Activated CD4-positive, alpha-beta T cell treated with anti-CD3 and anti-CD28 coated beads, Interleukin-2, amount 10 ng/mL, durations not matched to agents 24 days and 14 days (primary cell): ENCODE results near the gene SLC22A23. TPM values are rescaled to one million over a fixed set of nuclear protein-coding genes. Genes with fewer than 3 reads are reported as not detected.

Experiments used
- DNase-seq: peaks from one replicate; pipeline ENCODE4 v3.0.0; 2022
- H3K27ac Mint-ChIP-seq: one replicate; pipeline ENCODE4 v1.8.0; 2022; ENCODE audit warnings: mild to moderate bottlenecking, mixed read lengths
- H3K27me3 Mint-ChIP-seq: one replicate; pipeline ENCODE4 v1.8.0; 2022; ENCODE audit warnings: mixed read lengths
- H3K36me3 Mint-ChIP-seq: one replicate; pipeline ENCODE4 v1.8.0; 2022; ENCODE audit warnings: low read depth, mild to moderate bottlenecking, mixed read lengths
- H3K4me1 Mint-ChIP-seq: one replicate; pipeline ENCODE4 v1.8.0; 2021; ENCODE audit warnings: mixed read lengths
- H3K4me3 Mint-ChIP-seq: one replicate; pipeline ENCODE4 v1.8.0; 2022; ENCODE audit warnings: mild to moderate bottlenecking, moderate library complexity, mixed read lengths
- H3K9me3 Mint-ChIP-seq: one replicate; pipeline ENCODE4 v1.8.0; 2021; ENCODE audit warnings: mixed read lengths
- intact Hi-C: fragments of 100-400 bp; cut with micrococcal nuclease; formaldehyde crosslinking; loops from one replicate; pipeline ENCODE4 v1.15.1; 2023
- total RNA-seq: library from RNA; stranded (reverse); gene quantifications from 2 replicates; pipeline ENCODE4 v1.2.3, GENCODE V29; 2022

SLC22A23 gene
- total RNA-seq, 1 donor from 2014 or later, result 0.12 TPM

DNA sequence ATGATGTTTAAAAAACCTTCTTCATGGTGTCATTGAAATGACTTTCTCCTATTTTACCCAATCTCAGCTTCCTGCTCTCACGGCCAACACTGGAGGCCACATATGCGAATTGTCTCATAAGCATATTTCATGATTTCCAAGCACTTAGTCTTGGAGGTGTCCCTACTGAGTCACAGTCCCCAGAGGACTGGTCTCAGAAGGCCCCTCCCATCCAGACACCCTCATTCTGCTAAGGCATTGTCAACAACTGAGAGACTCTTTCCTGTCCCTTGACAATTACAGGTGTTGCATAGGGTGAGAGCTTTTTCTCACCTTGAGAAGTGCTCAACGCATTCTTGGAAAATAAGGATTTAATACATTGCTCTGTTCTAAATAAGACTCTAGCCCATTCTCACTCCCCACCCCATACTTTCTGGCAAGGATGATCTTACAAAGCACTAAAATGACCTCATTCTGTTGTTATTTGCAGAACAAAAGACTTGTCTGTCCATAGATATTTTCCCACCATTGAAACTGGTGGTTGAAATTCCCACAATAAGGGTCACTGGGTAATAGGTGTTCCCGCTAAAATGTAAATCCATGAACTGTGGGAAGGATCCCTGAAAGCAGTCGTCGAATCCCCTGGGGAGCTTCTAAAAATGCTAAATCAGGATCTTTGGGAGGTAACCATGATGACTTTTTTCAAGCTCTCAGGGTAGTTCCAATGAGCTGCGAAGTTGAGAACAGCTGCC, 32.3 kb upstream of the SLC22A23 start:
- intact Hi-C loops, result no loop called here
- peaks cover 8% of the 10 kb centered on the region for H3K27me3 Mint-ChIP-seq
- H3K27ac Mint-ChIP-seq, result no peak overlapping the region
- H3K9me3 Mint-ChIP-seq, result no peaks in the 10 kb centered on the region
- H3K36me3 Mint-ChIP-seq, result no peaks in the 10 kb centered on the region
- H3K4me3 Mint-ChIP-seq, result no peak overlapping the region
- DNase-seq, result no peak
- peaks cover 2% of the 10 kb centered on the region for H3K4me1 Mint-ChIP-seq

DNA sequence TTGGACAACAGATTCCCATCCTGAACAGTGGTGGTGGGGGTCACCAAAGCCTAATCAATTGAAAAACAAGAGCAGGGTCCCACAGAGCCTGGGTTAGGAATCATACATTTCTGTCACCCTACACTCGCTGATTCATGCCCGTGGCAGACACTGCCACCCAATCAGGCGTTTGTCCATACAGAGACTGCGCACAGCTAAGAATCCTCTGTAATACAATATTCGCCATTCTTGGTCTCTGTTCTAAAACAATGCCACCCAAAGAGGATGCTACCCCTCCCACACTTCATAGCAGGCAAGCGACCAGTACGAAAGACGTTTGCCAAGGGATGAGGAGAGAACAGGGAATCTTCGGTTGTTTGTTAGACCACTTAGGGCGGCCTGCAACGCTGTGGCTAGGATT, 28.1 kb upstream of the SLC22A23 start:
- no peak for DNase-seq
- H3K9me3 Mint-ChIP-seq, result peaks cover 12% of the 10 kb centered on the region
- no peak overlapping the region for H3K27ac Mint-ChIP-seq
- peaks cover 5% of the 10 kb centered on the region for H3K27me3 Mint-ChIP-seq
- intact Hi-C loops, result no loop called here
- H3K4me3 Mint-ChIP-seq, result no peak overlapping the region
- peaks cover 2% of the 10 kb centered on the region for H3K4me1 Mint-ChIP-seq
- no peaks in the 10 kb centered on the region for H3K36me3 Mint-ChIP-seq

DNA sequence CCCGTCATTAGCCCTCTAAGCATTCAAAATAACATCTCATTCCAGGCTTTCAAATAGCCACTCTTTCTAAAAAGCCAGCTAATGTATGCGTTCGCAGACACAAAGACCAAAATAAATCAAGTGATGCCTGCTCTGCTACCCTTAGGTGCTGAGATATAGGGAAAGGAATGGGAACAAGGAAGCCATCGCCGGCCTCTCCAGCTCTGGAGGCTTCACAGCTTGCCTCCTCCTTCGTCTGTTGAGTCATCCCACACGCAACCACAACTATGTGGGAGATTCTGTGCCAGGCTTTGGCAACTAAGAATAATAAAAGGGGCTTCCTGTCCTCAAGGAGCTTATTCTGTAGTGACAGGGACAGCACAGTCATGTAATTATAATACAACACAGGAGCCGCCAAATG, 27.3 kb upstream of the SLC22A23 start:
- peaks cover 5% of the 10 kb centered on the region for H3K27me3 Mint-ChIP-seq
- H3K9me3 Mint-ChIP-seq, result peaks cover 16% of the 10 kb centered on the region
- H3K4me1 Mint-ChIP-seq, result peaks cover 2% of the 10 kb centered on the region
- no peak for DNase-seq
- H3K4me3 Mint-ChIP-seq, result no peak overlapping the region
- intact Hi-C loops, result no loop called here
- H3K36me3 Mint-ChIP-seq, result no peaks in the 10 kb centered on the region
- no peak overlapping the region for H3K27ac Mint-ChIP-seq

- H3K27me3 Mint-ChIP-seq, result peaks cover 3% of the 10 kb centered on the region
- peaks cover 2% of the 10 kb centered on the region for H3K4me1 Mint-ChIP-seq
- H3K27ac Mint-ChIP-seq, result no peak overlapping the region
These were observed 26.8 kb upstream of the SLC22A23 start for GRCh38 chr6:3483675-3484074.

DNA sequence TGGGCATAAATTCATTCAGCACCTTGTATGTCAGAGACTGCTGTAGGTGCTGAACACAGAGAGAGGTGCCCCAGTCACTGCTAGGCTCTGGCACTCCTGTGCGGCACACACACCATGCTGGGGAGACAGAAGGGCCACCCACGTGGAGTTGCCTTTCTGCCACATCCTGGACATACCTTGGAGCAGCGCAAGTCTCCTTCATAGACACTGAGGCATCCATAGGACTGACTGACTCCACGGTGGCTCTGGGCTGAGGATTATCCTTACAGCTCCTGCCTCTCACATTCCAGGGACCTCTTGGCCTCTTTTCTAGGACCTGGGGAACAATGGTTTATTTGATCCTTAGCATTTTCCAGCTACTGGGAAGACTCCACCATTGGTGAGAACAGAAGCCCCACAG, 26.0 kb upstream of the SLC22A23 start:
- no peak overlapping the region for H3K4me3 Mint-ChIP-seq
- H3K27ac Mint-ChIP-seq, result no peak overlapping the region
- H3K4me1 Mint-ChIP-seq, result peaks cover 2% of the 10 kb centered on the region
- H3K36me3 Mint-ChIP-seq, result no peaks in the 10 kb centered on the region
- DNase-seq, result no peak
- peaks cover 16% of the 10 kb centered on the region for H3K9me3 Mint-ChIP-seq
- H3K27me3 Mint-ChIP-seq, result peaks cover 3% of the 10 kb centered on the region
- intact Hi-C loops, result no loop called here

More at GRCh38 chr6:3483675-3484074, 26.8 kb upstream of the SLC22A23 start:
- H3K9me3 Mint-ChIP-seq, result peaks cover 16% of the 10 kb centered on the region
- intact Hi-C loops, result no loop called here
- no peak overlapping the region for H3K4me3 Mint-ChIP-seq
- no peak for DNase-seq
- H3K36me3 Mint-ChIP-seq, result no peaks in the 10 kb centered on the region

DNA sequence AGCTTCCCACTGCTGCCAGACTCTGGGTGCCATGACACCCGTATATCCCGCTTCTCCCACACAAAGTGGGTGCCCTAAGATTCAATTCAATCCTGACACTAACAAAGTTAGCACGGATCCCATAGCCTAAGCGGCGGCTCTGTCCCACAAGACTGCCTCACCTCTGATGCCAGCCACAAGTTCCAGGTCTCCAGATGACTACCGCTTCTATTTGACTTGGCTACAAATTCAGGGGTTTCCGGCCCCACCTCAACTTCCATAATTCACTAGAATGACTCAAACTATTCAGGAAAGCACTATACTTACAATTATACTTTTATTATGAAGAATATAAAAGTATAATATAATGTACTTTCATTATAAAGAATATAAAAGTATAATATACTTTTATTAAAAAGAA, 24.8 kb upstream of the SLC22A23 start:
- peaks cover 3% of the 10 kb centered on the region for H3K27me3 Mint-ChIP-seq
- H3K4me1 Mint-ChIP-seq, result peaks cover 2% of the 10 kb centered on the region
- no peak for DNase-seq
- no peak overlapping the region for H3K27ac Mint-ChIP-seq
- intact Hi-C loops, result no loop called here
- no peaks in the 10 kb centered on the region for H3K36me3 Mint-ChIP-seq
- peaks cover 16% of the 10 kb centered on the region for H3K9me3 Mint-ChIP-seq
- H3K4me3 Mint-ChIP-seq, result no peak overlapping the region

DNA sequence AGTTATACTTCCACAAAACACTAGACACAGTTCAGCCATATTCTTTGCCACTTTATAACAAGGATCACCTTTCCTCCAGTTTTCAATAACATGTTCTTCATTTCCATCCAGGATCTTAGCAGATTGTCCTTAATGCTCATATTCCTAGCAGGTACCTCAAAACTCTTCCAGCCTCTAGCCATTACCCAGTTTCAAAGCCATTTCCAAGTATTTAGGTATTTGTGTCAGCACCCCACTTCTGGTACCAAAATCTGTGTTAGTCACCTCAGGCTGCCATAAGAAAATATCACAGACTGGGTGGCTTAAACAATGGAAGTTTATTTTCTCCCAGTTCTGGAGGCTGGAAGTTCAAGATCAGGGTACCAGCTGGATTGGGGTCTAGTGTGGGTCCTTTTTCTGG, 23.2 kb upstream of the SLC22A23 start:
- DNase-seq, result no peak
- intact Hi-C loops, result no loop called here
- Mint-ChIP-seq H3K4me3 (no peak overlapping the region), H3K27me3 (no peaks in the 10 kb centered on the region), H3K27ac (no peak overlapping the region), H3K4me1 (no peaks in the 10 kb centered on the region), H3K36me3 (no peaks in the 10 kb centered on the region), H3K9me3 (peaks cover 16% of the 10 kb centered on the region)

- no peaks in the 10 kb centered on the region for H3K27me3 Mint-ChIP-seq
- peaks cover 2% of the 10 kb centered on the region for H3K4me1 Mint-ChIP-seq
- no peak overlapping the region for H3K4me3 Mint-ChIP-seq
- DNase-seq, result no peak
- no peaks in the 10 kb centered on the region for H3K36me3 Mint-ChIP-seq
- intact Hi-C loops, result no loop called here
- no peaks in the 10 kb centered on the region for H3K9me3 Mint-ChIP-seq
- H3K27ac Mint-ChIP-seq, result no peak overlapping the region
These were observed 16.9 kb upstream of the SLC22A23 start for GRCh38 chr6:3473773-3474172.

DNA sequence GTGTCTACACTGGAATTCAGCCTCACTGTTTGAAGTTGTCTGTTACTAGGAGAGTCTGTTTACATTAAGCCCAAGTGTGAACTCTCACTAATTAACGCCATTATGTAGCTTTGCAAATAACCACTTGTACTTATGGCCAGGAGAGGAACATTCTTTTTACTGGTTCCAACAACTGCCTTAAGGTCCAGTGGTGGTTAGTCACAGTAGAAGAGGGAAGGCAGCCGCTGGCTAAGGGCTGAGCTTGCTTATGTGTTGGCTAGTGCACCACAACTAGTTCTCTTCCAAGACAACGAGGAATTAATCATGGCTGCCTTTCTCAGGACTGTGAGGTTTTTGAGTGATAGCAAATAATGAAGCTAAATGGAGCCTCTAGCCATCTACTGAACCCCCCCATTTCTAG, 14.9 kb upstream of the SLC22A23 start:
- Mint-ChIP-seq H3K36me3 (no peaks in the 10 kb centered on the region), H3K9me3 (no peaks in the 10 kb centered on the region), H3K27me3 (peaks cover 2% of the 10 kb centered on the region), H3K4me1 (peaks cover 2% of the 10 kb centered on the region), H3K4me3 (no peak overlapping the region), H3K27ac (no peak overlapping the region)
- intact Hi-C loops, result no loop called here
- no peak for DNase-seq

GRCh38 chr6:3471286-3471685, 14.4 kb upstream of the SLC22A23 start:
- Mint-ChIP-seq H3K4me3 (no peak overlapping the region), H3K9me3 (no peaks in the 10 kb centered on the region), H3K27ac (no peak overlapping the region), H3K4me1 (peaks cover 2% of the 10 kb centered on the region), H3K36me3 (no peaks in the 10 kb centered on the region), H3K27me3 (peaks cover 6% of the 10 kb centered on the region)
- no peak for DNase-seq
- intact Hi-C loops, result no loop called here

DNA sequence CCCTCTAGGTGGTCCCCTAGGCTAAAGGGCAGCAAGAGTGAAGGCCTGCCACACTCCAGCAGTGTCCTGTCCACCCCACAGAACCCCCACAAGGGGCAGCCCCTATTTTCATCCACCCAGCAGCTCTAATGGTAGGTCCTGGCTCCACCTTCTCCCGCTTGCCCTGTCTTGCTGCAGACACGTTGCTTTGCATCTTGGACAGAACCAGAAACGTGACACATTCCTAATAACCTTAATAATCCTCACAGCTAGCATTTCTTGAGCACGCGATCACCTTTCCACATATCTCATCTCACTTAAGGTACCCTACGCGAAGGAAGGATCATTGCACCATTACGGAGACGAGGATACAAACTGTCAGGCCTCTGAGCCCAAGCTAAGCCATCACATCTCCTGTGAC, 11.7 kb upstream of the SLC22A23 start:
- DNase-seq, result no peak
- Mint-ChIP-seq H3K4me1 (peaks cover 2% of the 10 kb centered on the region), H3K27me3 (peaks cover 6% of the 10 kb centered on the region), H3K9me3 (no peaks in the 10 kb centered on the region), H3K4me3 (no peak overlapping the region), H3K27ac (no peak overlapping the region), H3K36me3 (no peaks in the 10 kb centered on the region)
- intact Hi-C loops, result no loop called here

DNA sequence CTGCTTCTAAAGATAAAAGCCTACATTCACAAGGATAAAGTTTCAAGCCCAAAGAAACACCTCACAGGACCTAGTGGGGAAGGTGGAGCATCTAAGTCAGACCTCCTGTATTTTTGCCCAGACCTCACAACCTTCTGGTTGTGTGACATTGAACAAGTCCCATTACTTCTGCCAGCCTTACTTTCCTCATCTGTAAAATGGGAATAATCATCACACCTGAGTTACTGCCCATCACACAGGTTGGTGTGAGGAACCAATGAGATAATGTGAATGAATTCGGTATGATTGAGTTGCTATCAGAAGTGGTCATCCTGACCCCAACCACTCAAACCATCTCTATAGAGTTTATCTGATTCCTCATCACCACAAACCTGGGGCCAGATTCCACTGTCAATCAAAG, 11.1 kb upstream of the SLC22A23 start:
- H3K36me3 Mint-ChIP-seq, result no peaks in the 10 kb centered on the region
- peaks cover under 1% of the 10 kb centered on the region for H3K4me1 Mint-ChIP-seq
- no peaks in the 10 kb centered on the region for H3K9me3 Mint-ChIP-seq
- no peak for DNase-seq
- H3K4me3 Mint-ChIP-seq, result no peak overlapping the region
- peaks cover 8% of the 10 kb centered on the region for H3K27me3 Mint-ChIP-seq
- intact Hi-C loops, result no loop called here
- no peak overlapping the region for H3K27ac Mint-ChIP-seq

DNA sequence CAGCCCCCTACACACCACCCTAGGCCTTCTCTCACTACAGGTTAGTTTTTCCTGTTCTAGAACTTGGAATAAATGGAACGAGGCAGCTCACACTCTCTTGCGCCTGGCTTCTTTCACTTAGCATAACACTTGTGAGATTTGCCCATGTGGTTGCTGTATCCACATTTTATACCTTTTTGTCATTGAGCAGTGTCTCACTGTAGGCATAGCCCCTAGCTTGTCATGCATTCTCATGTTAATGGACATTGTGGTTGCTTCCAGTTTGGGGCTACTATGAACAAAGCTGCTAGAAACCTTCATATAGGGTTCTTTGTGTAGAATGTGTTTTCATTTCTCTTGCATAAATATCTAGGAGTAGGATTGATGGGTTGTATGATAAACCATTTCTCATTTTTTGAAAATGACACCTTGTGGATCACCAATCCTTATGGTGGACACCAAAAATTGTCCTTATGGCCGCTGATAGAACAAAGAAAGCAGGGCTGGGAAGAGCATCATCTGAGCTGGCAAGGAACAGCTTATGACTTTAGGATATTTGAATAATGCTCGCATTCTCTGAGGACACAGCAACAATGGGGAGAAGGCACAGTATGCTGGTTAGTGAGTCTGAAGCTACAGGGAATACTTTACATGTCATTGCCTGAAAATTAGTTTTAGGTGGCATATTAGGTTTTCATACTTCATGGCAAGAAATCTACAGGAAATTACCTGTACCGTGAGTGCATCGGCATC, 9.8 kb upstream of the SLC22A23 start:
- Mint-ChIP-seq H3K27me3 (peaks cover 14% of the 10 kb centered on the region), H3K27ac (no peak overlapping the region), H3K4me1 (no peaks in the 10 kb centered on the region), H3K36me3 (no peaks in the 10 kb centered on the region), H3K4me3 (no peak overlapping the region), H3K9me3 (no peaks in the 10 kb centered on the region)
- intact Hi-C loops, result no loop called here
- DNase-seq, result no peak

DNA sequence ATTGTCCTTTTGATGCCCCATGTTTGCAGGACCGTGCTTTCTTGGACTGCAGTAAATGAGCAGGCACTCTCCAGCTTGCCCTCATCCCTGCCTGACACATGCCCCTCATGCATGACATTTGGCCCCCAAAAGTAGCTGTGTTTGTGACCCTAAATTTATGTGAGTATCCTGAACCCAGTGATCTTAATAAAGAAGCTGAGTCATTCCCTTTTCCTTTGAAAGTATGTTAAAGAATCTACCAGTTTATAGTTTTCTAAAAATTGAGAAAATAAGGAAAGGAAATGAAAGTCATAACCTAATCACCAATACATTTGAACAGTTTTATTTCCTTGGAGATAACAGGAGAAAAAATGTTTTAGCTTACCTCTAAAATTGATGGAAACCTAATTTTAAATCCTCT, 3.4 kb upstream of the SLC22A23 start:
- no peak for DNase-seq
- Mint-ChIP-seq H3K27me3 (peaks cover 45% of the 10 kb centered on the region), H3K4me3 (no peak overlapping the region), H3K27ac (no peak overlapping the region), H3K36me3 (peaks cover 3% of the 10 kb centered on the region), H3K9me3 (no peaks in the 10 kb centered on the region), H3K4me1 (peaks cover 5% of the 10 kb centered on the region)
- intact Hi-C loops, result no loop called here
